ENCODE results near the gene GNAT1.
A peak's percentile ranks its signal among the peaks of the same experiment; 100 is the strongest.

The GNAT1 gene

DNA sequence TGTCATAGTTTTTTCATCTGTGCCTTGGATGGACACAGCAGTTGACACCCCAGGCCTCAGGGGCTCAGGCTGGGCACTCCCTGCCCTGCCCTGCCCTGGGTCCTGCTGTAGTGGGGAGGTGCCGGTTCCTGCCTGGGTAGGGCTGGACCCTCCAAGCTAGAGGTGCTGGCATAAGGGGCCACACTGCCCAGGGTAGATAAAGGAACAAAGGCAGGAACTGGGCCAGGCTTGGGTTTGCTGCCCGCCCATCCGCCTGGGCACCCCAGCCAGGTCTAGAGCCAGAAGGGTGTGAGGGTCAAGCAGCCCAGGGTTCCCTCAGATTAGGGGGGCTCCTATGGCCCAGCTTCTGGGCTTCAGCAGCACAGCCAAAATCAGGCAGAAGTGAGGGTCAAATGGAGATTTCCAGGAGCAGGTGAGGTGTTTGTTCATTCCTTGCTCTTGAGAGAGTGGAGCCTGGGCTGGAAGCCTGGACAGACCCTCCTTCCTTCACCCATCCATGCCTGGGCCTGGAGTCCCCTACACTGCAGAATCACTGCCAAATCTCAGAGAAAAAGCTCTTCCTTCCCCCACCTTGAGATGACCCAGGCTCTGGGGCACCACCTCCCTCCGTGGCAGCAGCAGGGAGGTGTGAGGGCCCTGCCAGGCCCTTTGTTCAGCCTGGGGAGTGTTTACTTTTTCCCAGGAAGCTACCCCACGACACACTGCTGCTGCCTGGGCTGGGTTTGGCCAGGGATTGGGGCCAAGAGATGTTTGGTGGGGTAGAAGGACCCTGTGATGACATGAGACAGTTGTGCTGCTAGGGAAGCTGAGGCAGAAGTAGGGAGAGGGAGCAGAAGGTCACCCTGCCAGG is 29.2 kb upstream of the GNAT1 start:
- no peak for DNase-seq (ENCODE audit: low read depth, low spot score)

DNA sequence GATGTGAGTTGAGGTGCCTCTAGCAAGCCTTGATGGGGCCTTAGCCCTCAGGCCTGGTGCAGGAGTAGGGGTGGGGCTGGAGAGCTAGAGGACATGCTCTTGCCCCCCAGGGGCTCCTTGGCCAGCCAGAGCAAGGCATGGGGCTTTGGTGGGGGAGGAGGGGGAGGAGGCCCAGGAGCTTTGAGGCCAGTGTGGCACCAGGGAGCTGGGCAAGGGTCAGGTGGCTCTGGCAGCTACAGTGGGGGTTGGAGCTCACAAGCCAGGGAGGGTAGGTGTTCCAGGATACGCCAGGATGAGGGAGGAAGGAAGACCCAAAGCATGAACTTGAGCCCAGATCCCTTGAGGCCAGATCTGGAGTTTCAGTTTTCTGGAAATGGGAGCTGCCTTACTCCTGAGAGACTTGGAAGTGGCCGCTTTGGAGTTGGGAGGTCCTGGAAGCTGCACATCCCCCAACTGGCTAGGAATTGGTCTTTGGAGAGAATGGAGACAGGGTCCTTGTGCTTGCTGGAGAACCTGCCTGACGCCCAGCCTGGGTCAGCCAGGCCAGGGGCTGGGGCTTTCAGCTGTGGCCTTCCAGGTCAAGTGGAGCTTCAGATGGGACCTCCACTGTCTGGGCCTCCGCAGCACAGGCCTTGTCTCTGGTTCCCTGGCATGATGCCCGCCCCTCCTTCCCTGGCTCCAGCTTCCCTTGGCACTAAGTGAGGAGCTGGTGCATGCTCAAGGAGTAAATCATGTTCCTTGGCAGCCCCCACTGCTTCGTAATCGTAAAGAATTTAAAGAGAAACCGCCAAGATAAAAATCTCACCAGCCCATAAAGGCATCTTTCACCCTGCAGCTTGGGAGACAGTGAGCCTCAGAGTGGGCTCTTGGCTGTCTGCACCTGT is 27.6 kb upstream of the GNAT1 start:
- DNase-seq (ENCODE audit: low read depth, low spot score), result peak; percentile 96

- no peak for DNase-seq (ENCODE audit: low read depth, low spot score)
These were observed 26.9 kb upstream of the GNAT1 start for GRCh38 chr3:50164481-50164880.

GRCh38 chr3:50164984-50165909 is 26.2 kb upstream of the GNAT1 start:
- peak; percentile 89 for DNase-seq (ENCODE audit: low read depth, low spot score)

DNA sequence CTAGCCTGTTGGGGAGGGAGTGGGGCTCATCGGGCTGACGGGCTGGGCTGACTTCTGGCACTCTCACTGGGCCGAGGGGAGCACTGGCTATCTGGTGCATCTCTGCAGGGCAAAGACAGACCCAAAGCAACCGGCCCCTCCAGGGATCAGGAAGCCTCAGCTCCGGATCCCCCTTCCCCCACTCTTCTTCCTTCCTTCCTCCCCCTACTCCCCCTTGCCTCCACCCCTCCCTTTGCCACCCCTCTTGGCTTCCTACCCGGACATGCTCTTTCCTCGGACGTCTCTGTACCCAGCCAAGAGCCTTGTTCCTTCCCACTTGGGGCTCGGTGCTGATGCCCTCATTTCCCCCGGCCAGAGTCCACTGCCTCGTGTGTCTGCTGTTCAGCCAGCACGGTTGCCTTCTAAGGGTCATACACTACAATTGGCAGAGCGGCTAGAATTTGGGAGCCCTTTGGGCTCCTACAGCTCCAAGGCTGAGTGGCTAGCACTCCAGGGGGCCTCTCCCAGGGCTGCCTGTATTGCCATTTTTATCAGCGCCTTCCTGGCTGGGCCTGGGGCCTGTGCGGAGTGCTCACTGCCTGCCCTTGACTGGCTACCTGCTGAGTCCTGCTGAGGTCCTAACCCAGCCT is 25.4 kb upstream of the GNAT1 start:
- peak; percentile 53 for DNase-seq (ENCODE audit: low read depth, low spot score)

DNA sequence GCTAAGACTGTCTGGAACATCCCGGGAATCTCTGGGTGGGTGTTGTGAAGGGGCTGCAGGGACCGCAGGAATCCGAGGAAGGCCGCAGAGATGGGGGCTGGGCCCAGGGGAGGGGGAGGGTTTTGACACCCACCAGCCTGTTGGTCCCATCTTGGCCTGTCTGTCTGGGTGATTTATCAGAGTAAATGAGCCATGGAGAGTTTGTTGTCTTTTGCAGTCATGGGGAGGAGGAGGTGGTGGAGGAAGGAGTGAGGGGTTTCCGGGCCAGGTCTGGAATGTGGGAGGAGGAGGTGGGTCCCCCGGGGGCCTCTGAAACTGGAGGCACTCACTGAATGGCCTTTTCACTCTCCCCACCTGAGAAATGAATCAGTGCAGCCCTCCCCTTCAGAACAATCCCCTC is 24.8 kb upstream of the GNAT1 start:
- peak; percentile 64 for DNase-seq (ENCODE audit: low read depth, low spot score)

DNA sequence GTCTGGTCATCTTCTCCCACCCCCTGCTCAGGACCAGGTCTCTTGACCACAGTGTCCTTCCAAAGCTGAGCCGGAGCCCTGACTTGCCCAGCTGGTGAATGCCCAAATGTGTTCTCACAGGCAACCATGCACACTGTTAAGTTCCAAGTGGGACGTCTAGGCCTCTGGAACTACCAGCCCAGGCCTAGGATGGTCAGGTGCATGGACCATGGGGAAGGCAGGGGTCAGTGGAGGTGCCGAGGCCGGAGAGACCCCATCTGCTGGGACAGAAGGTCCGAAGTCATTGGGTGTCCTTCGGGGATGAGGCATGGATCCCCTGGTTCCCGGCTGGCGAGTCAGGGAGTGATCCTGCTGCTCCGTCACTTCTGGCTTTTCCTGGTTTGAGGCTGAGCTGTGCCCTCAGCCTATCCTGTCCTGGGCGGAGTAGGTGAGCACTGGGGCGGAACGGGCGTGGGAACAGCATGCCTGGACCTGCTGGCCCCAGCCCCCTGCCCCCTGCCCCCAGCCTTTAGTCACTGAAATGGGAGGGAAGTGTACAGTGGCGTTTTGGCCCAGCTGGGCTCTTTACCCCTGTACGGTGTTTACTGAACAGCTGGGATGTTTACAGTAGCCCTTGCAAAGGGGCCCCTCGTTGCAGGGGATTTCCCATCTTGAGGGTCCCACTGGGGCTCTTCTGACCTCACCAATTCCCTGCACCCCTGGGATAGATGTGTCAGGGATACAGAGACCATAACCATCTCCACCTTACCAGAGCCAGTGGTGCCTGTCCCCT is 24.2 kb upstream of the GNAT1 start:
- peak; percentile 48 for DNase-seq (ENCODE audit: low read depth, low spot score)

DNA sequence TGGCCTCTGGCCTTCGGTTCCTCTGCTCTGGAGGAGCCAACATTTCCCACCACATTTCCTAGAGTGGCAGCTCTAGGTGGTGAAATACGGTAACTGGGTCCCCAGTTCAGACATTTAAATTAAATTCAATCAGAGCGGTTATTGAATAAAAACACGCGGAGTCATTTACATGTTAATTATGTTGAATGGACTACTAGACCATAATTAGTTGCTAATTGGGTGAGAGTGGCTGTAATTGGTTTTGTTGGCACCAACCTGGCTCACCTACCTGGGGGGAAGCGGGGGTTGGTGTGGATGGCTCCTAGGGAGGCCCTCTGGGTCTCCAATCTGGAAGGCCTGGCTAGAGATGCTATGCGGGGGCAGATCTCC is 23.6 kb upstream of the GNAT1 start:
- DNase-seq (ENCODE audit: low read depth, low spot score), result no peak

DNA sequence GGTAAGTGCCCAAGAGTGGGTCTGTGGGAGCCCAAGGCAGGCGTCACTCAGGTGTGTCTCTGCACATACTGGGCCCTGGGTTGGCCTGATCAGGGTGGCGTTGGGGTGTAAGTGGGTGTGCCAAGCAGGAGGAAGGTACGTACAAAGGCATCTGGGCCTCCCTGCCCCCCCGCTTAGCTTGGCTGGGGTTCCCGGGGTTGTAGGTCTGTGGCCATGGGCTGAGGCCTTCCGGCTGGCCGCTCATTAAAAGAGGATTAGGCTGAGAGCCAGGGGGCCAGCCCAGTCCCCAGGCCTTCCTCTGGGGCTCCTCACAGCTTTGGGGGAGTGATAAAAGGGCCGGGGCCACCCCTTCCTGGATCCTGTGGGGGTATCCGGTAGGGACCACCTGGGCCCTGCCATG is 23.0 kb upstream of the GNAT1 start:
- DNase-seq (ENCODE audit: low read depth, low spot score), result peak; percentile 42

DNA sequence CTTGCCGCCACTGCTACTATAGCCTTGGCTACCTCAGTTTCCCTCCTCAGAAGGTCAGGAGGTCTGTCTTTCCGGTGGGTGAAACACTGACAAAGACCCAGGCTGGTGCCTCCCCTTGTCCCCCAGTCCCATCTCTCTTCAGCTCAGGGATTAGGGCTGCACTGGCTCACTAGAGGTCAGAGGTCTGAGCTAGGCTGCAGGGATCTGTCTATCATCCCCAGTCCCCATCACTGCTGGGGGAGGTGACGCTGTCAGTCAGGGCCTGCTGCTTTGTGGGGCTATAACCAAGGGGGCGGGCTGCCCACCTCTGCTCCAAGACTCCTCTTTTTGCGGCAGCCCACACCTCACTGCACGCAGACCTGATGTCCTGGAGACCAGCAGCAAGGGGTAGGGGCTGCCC is 22.6 kb upstream of the GNAT1 start:
- DNase-seq (ENCODE audit: low read depth, low spot score), result no peak

- no peak for DNase-seq (ENCODE audit: low read depth, low spot score)
These were observed 22.1 kb upstream of the GNAT1 start for GRCh38 chr3:50169232-50169832.

- no peak for DNase-seq (ENCODE audit: low read depth, low spot score)
These were observed 21.6 kb upstream of the GNAT1 start for GRCh38 chr3:50169858-50170257.

DNA sequence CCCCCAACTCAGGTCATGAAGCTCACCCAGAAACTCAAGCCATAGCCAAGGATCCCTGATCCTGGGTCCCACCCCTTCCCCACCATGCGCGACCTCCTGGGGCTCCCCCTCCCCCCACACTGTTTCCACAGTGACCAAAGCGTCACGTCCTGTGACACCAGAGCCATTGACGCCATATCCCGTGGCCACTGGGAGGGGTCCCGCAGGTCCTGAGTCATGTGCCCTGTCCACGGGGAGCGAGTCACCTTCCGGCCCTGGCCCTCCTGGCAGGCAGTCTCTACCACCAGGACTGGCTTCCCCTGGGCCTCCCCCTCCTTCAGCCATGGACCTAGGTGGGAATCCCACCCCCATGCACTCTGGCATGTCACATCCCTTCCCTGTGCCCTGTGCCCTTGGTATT is 20.7 kb upstream of the GNAT1 start:
- DNase-seq (ENCODE audit: low read depth, low spot score), result peak; percentile 77

DNA sequence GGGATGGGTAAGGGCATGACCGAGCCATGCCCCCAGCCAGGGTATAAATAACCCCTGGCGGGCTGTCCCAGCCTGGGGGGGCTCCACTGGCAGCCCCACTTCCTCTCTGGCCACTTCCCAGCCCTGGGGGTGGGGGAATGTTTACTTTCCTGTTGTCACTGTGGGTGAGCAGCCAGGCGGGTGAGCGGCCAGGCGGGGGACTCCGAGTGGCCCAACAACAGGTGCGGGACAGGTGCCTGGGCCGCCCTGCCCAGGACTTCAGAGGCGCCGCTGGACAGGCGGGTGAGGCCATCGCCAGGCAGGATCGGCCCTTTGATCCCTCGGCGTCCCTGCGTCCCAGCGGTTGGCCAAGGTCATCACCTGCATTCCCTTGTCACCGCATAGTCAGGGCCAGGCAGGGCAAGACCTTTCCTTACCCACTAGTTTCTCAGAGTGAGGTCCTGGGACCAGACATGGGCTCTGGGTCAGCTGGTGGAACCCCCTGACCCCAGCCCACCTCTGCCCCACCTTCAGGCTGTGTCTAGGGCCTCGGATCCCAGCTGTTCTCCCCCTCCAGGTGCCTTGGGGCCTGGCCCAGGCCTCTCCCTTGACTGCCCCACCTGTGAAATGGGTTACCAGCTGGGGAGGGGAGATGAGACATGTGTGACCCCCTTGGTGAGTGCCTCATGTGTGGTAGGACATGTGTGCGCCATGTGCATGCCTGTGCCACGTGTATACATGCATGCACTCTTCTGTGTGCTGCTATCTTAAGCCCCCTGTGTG is 19.7 kb upstream of the GNAT1 start:
- no peak for DNase-seq (ENCODE audit: low read depth, low spot score)

- DNase-seq (ENCODE audit: low read depth, low spot score), result no peak
These were observed 18.7 kb upstream of the GNAT1 start for GRCh38 chr3:50172626-50173220.

- DNase-seq (ENCODE audit: low read depth, low spot score), result no peak
These were observed 17.5 kb upstream of the GNAT1 start for GRCh38 chr3:50173685-50174516.

GRCh38 chr3:50174517-50174895 is 16.9 kb upstream of the GNAT1 start:
- no peak for DNase-seq (ENCODE audit: low read depth, low spot score)

DNA sequence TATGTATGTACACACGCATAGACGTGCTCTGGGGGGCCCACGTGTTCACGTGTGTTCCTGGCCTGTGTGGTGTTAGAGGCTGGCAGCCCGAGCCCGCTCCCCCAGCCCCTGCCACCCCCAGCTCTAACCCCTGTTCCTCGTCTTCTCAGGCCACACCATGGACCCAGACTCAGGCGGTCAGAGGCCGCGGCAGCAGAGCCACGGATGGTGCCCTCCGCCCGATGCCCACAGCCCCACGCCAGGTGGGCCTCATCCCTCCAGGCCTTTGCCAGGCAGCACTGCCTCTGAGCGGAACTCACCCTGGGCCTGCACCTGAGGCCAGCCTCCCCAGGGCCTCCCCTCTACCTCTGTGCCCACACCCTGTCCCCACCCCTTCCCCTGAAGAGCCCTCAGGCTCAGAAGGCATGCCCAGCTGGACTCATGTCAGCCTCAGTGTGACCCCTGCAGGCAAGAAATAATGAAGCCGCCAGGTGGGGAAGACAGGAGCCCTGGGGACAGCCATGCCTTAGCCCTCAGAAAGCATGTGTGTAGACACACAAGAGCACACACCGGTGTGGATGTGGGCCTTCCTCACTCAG is 16.4 kb upstream of the GNAT1 start:
- no peak for DNase-seq (ENCODE audit: low read depth, low spot score)

Measured in astrocyte of the hippocampus (primary cell).